Measurements from ENCODE around the gene TIMM9. TPM values are rescaled to one million over a fixed set of nuclear protein-coding genes. Genes with fewer than 3 reads are reported as not detected.
A peak's percentile ranks its signal among the peaks of the same experiment; 100 is the strongest.

TIMM9 gene
- total and polyA plus RNA-seq, 2 experiments from 2014 or later: 39.4 to 69.1 TPM

GRCh38 chr14:58455593-58456265 is 28.4 kb upstream of the TIMM9 start:
- peaks cover 36% of the 10 kb centered on the region for H3K36me3 ChIP-seq (ENCODE audit: low read depth)
- no peak overlapping the region for H3K9ac ChIP-seq
- no peaks in the 10 kb centered on the region for H3F3A ChIP-seq (ENCODE audit: insufficient read depth)
- no peak for TF ChIP-seq EZH2 (IDR thresholded peaks at IDR 0.05; ENCODE audit: insufficient read depth, poor library complexity, severe bottlenecking)
- TF ChIP-seq EZH2phosphoT487 (IDR thresholded peaks at IDR 0.05; ENCODE audit: insufficient read depth, low read depth): no peak
- 91 to 92% methylated on average over 9 of the region's 9 CpGs for WGBS, 2 experiments (ENCODE audit: low coverage in 1 of 2, low lambda C conversion rate in 2 of 2, missing lambda C conversion rate in 2 of 2)
- H3K27me3 ChIP-seq (replicated peaks; ENCODE audit: insufficient read depth): no peaks in the 10 kb centered on the region
- H3K4me3 ChIP-seq: no peak overlapping the region
- H3K9me3 ChIP-seq (ENCODE audit: low read depth): no peaks in the 10 kb centered on the region
- in situ Hi-C loops (cut with MboI): no loop called here
- H3K79me2 ChIP-seq (ENCODE audit: insufficient read depth): no peaks in the 10 kb centered on the region
- no peaks in the 10 kb centered on the region for H4K20me1 ChIP-seq (ENCODE audit: insufficient read depth)
- H3K4me2 ChIP-seq (ENCODE audit: unreplicated experiment): no peak overlapping the region
- H3K27ac ChIP-seq: no peak overlapping the region
- H3K9me2 ChIP-seq (ENCODE audit: insufficient read depth): no peaks in the 10 kb centered on the region
- no peak overlapping the region for H2AFZ ChIP-seq
- peak; percentile 28 for DNase-seq
- no peaks in the 10 kb centered on the region for H3K4me1 ChIP-seq (ENCODE audit: insufficient read depth)

GRCh38 chr14:58444627-58445026 is 17.3 kb upstream of the TIMM9 start:
- Histone ChIP-seq H3K27ac (no peak overlapping the region), H3K27me3 (replicated peaks; ENCODE audit: insufficient read depth) (no peaks in the 10 kb centered on the region), H3K9me3 (ENCODE audit: low read depth) (no peaks in the 10 kb centered on the region), H3K9me2 (ENCODE audit: insufficient read depth) (no peaks in the 10 kb centered on the region), H2AFZ (no peak overlapping the region), H3K36me3 (ENCODE audit: low read depth) (peaks cover 15% of the 10 kb centered on the region), H3K4me1 (ENCODE audit: insufficient read depth) (no peaks in the 10 kb centered on the region), H3K4me2 (ENCODE audit: unreplicated experiment) (no peak overlapping the region), H3F3A (ENCODE audit: insufficient read depth) (no peaks in the 10 kb centered on the region), H4K20me1 (ENCODE audit: insufficient read depth) (no peaks in the 10 kb centered on the region), H3K4me3 (no peak overlapping the region), H3K9ac (no peak overlapping the region), H3K79me2 (ENCODE audit: insufficient read depth) (no peaks in the 10 kb centered on the region)
- WGBS, 2 experiments (ENCODE audit: low coverage in 1 of 2, low lambda C conversion rate in 2 of 2, missing lambda C conversion rate in 2 of 2): 99 to 100% methylated on average over 5 of the region's 5 CpGs
- in situ Hi-C loops (cut with MboI): no loop called here
- no peak for DNase-seq
- TF ChIP-seq EZH2 (IDR thresholded peaks at IDR 0.05; ENCODE audit: insufficient read depth, poor library complexity, severe bottlenecking) (no peak), EZH2phosphoT487 (IDR thresholded peaks at IDR 0.05; ENCODE audit: insufficient read depth, low read depth) (no peak)

GRCh38 chr14:58439476-58439875 is 12.1 kb upstream of the TIMM9 start:
- Histone ChIP-seq H3K9me2 (ENCODE audit: insufficient read depth) (no peaks in the 10 kb centered on the region), H2AFZ (no peak overlapping the region), H3F3A (ENCODE audit: insufficient read depth) (no peaks in the 10 kb centered on the region), H3K36me3 (ENCODE audit: low read depth) (peaks cover 38% of the 10 kb centered on the region), H3K9me3 (ENCODE audit: low read depth) (no peaks in the 10 kb centered on the region), H3K79me2 (ENCODE audit: insufficient read depth) (no peaks in the 10 kb centered on the region), H3K4me3 (no peak overlapping the region), H4K20me1 (ENCODE audit: insufficient read depth) (no peaks in the 10 kb centered on the region), H3K4me1 (ENCODE audit: insufficient read depth) (no peaks in the 10 kb centered on the region), H3K27me3 (replicated peaks; ENCODE audit: insufficient read depth) (no peaks in the 10 kb centered on the region), H3K27ac (no peak overlapping the region), H3K9ac (no peak overlapping the region), H3K4me2 (ENCODE audit: unreplicated experiment) (no peak overlapping the region)
- no peak for DNase-seq
- WGBS, 2 experiments (ENCODE audit: low coverage in 1 of 2, low lambda C conversion rate in 2 of 2, missing lambda C conversion rate in 2 of 2): 91 to 92% methylated on average over 5 of the region's 5 CpGs
- no peak for TF ChIP-seq EZH2 (IDR thresholded peaks at IDR 0.05; ENCODE audit: insufficient read depth, poor library complexity, severe bottlenecking)
- in situ Hi-C loops (cut with MboI): no loop called here

- in situ Hi-C loops (cut with MboI): no loop called here
- H3K4me2 ChIP-seq (ENCODE audit: unreplicated experiment): peak overlapping the region; percentile 94
Measured at GRCh38 chr14:58430156-58430555, 2.8 kb upstream of the TIMM9 start.

More at GRCh38 chr14:58430156-58430555, 2.8 kb upstream of the TIMM9 start:
- peaks cover 42% of the 10 kb centered on the region for H3K79me2 ChIP-seq (ENCODE audit: insufficient read depth)
- peaks cover 23% of the 10 kb centered on the region for H3K4me1 ChIP-seq (ENCODE audit: insufficient read depth)
- peak overlapping the region; percentile 33 for H3K27ac ChIP-seq
- no peaks in the 10 kb centered on the region for H4K20me1 ChIP-seq (ENCODE audit: insufficient read depth)
- peaks cover 24% of the 10 kb centered on the region for H3F3A ChIP-seq (ENCODE audit: insufficient read depth)
- H3K9me3 ChIP-seq (ENCODE audit: low read depth): no peaks in the 10 kb centered on the region
- TF ChIP-seq EZH2phosphoT487 (IDR thresholded peaks at IDR 0.05; ENCODE audit: insufficient read depth, low read depth) (no peak), EZH2 (IDR thresholded peaks at IDR 0.05; ENCODE audit: insufficient read depth, poor library complexity, severe bottlenecking) (no peak)
- H3K9ac ChIP-seq: no peak overlapping the region
- no peaks in the 10 kb centered on the region for H3K9me2 ChIP-seq (ENCODE audit: insufficient read depth)
- H3K4me3 ChIP-seq: peak overlapping the region; percentile 99; the same call in 1 of the 2 replicates
- WGBS, 2 experiments (ENCODE audit: low coverage in 1 of 2, low lambda C conversion rate in 2 of 2, missing lambda C conversion rate in 2 of 2): 7 to 11% methylated on average over 1 of the region's 1 CpG
- H3K27me3 ChIP-seq (replicated peaks; ENCODE audit: insufficient read depth): no peaks in the 10 kb centered on the region
- peaks cover 14% of the 10 kb centered on the region; the same call in 1 of the 2 replicates for H3K36me3 ChIP-seq (ENCODE audit: low read depth)
- DNase-seq: peak; percentile 84
- H2AFZ ChIP-seq: no peak overlapping the region; the same call in 1 of the 2 replicates
